A549 (cell line): ENCODE results near the gene NAV3. TPM values are rescaled to one million over a fixed set of nuclear protein-coding genes. Genes with fewer than 3 reads are reported as not detected.

Experiments used
- ATAC-seq, 2 experiments: fragments of 200-7000 bp in 1 of 2; fragments of >200 bp in 1 of 2; cut with Nextera tagmentation in 1 of 2; cut with Tn5 transposase in 1 of 2; 3 replicates each; pipeline versions ENCODE4 v1.8.0 to v1.9.1; 2018 to 2020; ENCODE audit warnings: mild to moderate bottlenecking in 1 of 2, moderate library complexity in 1 of 2
- CTCF ChIA-PET: fragments of 300-600 bp; sonication (Branson Sonifier 250); formaldehyde crosslinking; extraction: SDS; loops from one replicate; lab custom pipeline; 2021; ENCODE audit warnings: antibody characterized with exemption, inconsistent platforms; lab: Yijun Ruan, JAX
- POLR2A ChIA-PET: fragments of 350-600 bp; formaldehyde crosslinking; extraction: SDS; loops from one replicate; lab custom pipeline; 2021; ENCODE audit warnings: antibody characterized with exemption, inconsistent platforms; lab: Yijun Ruan, JAX
- DNase-seq, 2 experiments: peaks; one replicate each; pipeline versions ENCODE4 v3.0.0 to v3.0.0-alpha.2; 2011 to 2016; ENCODE audit warnings: low read depth in 1 of 2, low spot score in 1 of 2
- FAIRE-seq: peaks from 2 replicates; lab custom pipeline; 2011; peaks lifted over from hg19 to GRCh38; lab: Jason Lieb, UNC
- H3K27ac ChIP-seq, 2 experiments: fragments of >200 bp; sonication (Bioruptor Twin); formaldehyde crosslinking; 3 replicates each; pipeline ENCODE4 v1.5.1; 2016 to 2017
- H3K4me1 ChIP-seq: fragments of >200 bp; sonication (Bioruptor Twin); formaldehyde crosslinking; 3 replicates; pipeline ENCODE4 v1.6.1; 2016
- H3K4me2 ChIP-seq: fragments of >200 bp; sonication (Bioruptor Twin); formaldehyde crosslinking; 3 replicates; pipeline ENCODE4 v1.6.1; 2016
- H3K4me3 ChIP-seq: fragments of >200 bp; sonication (Bioruptor Twin); formaldehyde crosslinking; 3 replicates; pipeline ENCODE4 v1.5.1; 2016
- H3K9me3 ChIP-seq: fragments of >200 bp; sonication (Bioruptor Twin); formaldehyde crosslinking; 3 replicates; pipeline ENCODE4 v1.6.1; 2016
- ATOH8 ChIP-seq: fragments of 250-450 bp; sonication (Bioruptor Pico); IDR thresholded peaks from 2 replicates; pipeline ENCODE4 v1.5.0; 2020; ENCODE audit warnings: low read depth, mild to moderate bottlenecking, moderate library complexity
- BCL3 ChIP-seq: fragments of >200 bp; sonication (Bioruptor Twin); formaldehyde crosslinking; IDR thresholded peaks from 3 replicates; pipeline ENCODE4 v1.6.1; 2016
- BHLHE40 ChIP-seq: IDR thresholded peaks from 2 replicates; pipeline ENCODE4 v1.6.1; 2012; ENCODE audit warnings: low read depth, low read length, inconsistent platforms
- CHD2 ChIP-seq: fragments of 150-350 bp; IDR thresholded peaks from 2 replicates; pipeline ENCODE4 v1.6.1; 2014; ENCODE audit warnings: low read length; ENCODE audit not compliant: partially characterized antibody
- CHD4 ChIP-seq: fragments of 200-600 bp; sonication (generic); IDR thresholded peaks from 2 replicates; pipeline ENCODE4 v1.6.1; 2016; ENCODE audit warnings: antibody characterized with exemption, mild to moderate bottlenecking, borderline replicate concordance
- ELK1 ChIP-seq: fragments of 150-350 bp; IDR thresholded peaks from 2 replicates; pipeline ENCODE4 v1.6.1; 2014; ENCODE audit warnings: low read depth, mild to moderate bottlenecking, low read length
- ESRRA ChIP-seq: fragments of 150-350 bp; IDR thresholded peaks from 2 replicates; pipeline ENCODE4 v1.6.1; 2014; ENCODE audit warnings: mild to moderate bottlenecking, low read length, borderline replicate concordance
- FOSL2 ChIP-seq, 2 experiments: fragments of 450-650 bp in 1 of 2; fragments of >200 bp in 1 of 2; sonication (Bioruptor Twin) in 1 of 2; formaldehyde crosslinking; IDR thresholded peaks; 2 replicates each; pipeline versions ENCODE4 v1.5.0 to v1.6.1; 2016 to 2020; ENCODE audit warnings: mild to moderate bottlenecking in 1 of 2, moderate library complexity in 1 of 2
- GATA3 ChIP-seq: IDR thresholded peaks from 2 replicates; pipeline ENCODE4 v1.6.1; 2012; ENCODE audit warnings: borderline replicate concordance
- HDAC2 ChIP-seq: fragments of 200-600 bp; sonication (generic); IDR thresholded peaks from 2 replicates; pipeline ENCODE4 v1.6.1; 2016
- HEYL ChIP-seq: fragments of 250-450 bp; sonication (Bioruptor Pico); IDR thresholded peaks from 2 replicates; pipeline ENCODE4 v1.8.0; 2021; ENCODE audit warnings: mild to moderate bottlenecking, moderate library complexity
- HMGXB4 ChIP-seq: fragments of 250-450 bp; sonication (Bioruptor Pico); IDR thresholded peaks from 2 replicates; pipeline ENCODE4 v1.5.0; 2021; ENCODE audit warnings: mild to moderate bottlenecking, moderate library complexity, borderline replicate concordance
- JUN ChIP-seq, 2 experiments: fragments of >200 bp; sonication (Bioruptor Twin); formaldehyde crosslinking; IDR thresholded peaks; 2 replicates in 1 of 2; 3 replicates in 1 of 2; pipeline ENCODE4 v1.6.1; 2016 to 2017
- MYC ChIP-seq: IDR thresholded peaks from 2 replicates; pipeline ENCODE4 v1.6.1; 2012; ENCODE audit warnings: mild to moderate bottlenecking, inconsistent platforms, low read length, improper control_type of control experiment, borderline replicate concordance
- NFE2L2 ChIP-seq: fragments of 150-350 bp; conservative IDR thresholded peaks from 2 replicates; pipeline ENCODE4 v1.6.1; 2014; ENCODE audit warnings: low read length
- PBX3 ChIP-seq: IDR thresholded peaks from 2 replicates; pipeline ENCODE4 v1.6.1; 2012
- POLR2A ChIP-seq: IDR thresholded peaks from 2 replicates; pipeline ENCODE4 v1.6.1; 2012; ENCODE audit warnings: mild to moderate bottlenecking, low read length
- POLR2AphosphoS2 ChIP-seq: conservative IDR thresholded peaks from 2 replicates; pipeline ENCODE4 v1.6.1; 2012; ENCODE audit warnings: low read length, improper control_type of control experiment, inconsistent platforms
- RARB ChIP-seq: fragments of 250-450 bp; sonication (Bioruptor Pico); IDR thresholded peaks from 2 replicates; pipeline ENCODE4 v1.8.0; 2021; ENCODE audit warnings: mild to moderate bottlenecking, moderate library complexity
- RCOR1 ChIP-seq: fragments of 150-350 bp; IDR thresholded peaks from 2 replicates; pipeline ENCODE4 v1.6.1; 2014; ENCODE audit warnings: antibody characterized with exemption, low read length, low read depth
- RFX5 ChIP-seq: fragments of 450-650 bp; IDR thresholded peaks from 2 replicates; pipeline ENCODE4 v1.7.1; 2014; ENCODE audit warnings: antibody characterized with exemption, mild to moderate bottlenecking, moderate library complexity
- RNF2 ChIP-seq: fragments of 200-600 bp; sonication (generic); IDR thresholded peaks from 2 replicates; pipeline ENCODE4 v1.6.1; 2016; ENCODE audit warnings: low read depth, mild to moderate bottlenecking, antibody characterized with exemption, moderate library complexity, borderline replicate concordance
- ZC3H11A ChIP-seq: fragments of 450-650 bp; IDR thresholded peaks from 2 replicates; pipeline ENCODE4 v1.6.1; 2014; ENCODE audit warnings: antibody characterized with exemption, mild to moderate bottlenecking
- WGBS: methylation state at CpG from one replicate; pipeline ENCODE4 v1.1.6; 2017; ENCODE audit errors: missing lambda C conversion rate; 5-methylcytosine and 5-hydroxymethylcytosine counted together
- polyA plus RNA-seq, 4 experiments: library from polyadenylated mRNA; depleted of rRNA in 3 of 4; stranded (reverse); fragments of >200 nt; fragmentation: RNase III in 1 of 4; extraction: RNeasy Plus Mini Kit Qiagen cat#74134 plus additional on column Dnase treatment in 1 of 4; gene quantifications; 2 replicates in 3 of 4; 3 replicates in 1 of 4; pipeline ENCODE4 v1.2.3, GENCODE V29; 2011 to 2017

Gene NAV3
- polyA plus RNA-seq, 2 of the 4 experiments (the other 2 are of a cell fraction): 8.6 to 9.7 TPM

- no peaks in the 10 kb centered on the region for H3K9me3 ChIP-seq
- H3K4me1 ChIP-seq: peaks cover 18% of the 10 kb centered on the region
- no peak overlapping the region for H3K27ac ChIP-seq
- ChIA-PET POLR2A (no interaction called here), CTCF (no interaction called here)
- FAIRE-seq (no peak), ATAC-seq (no peak), DNase-seq (no peak)
- no peak overlapping the region for H3K4me3 ChIP-seq
- TF ChIP-seq RNF2 (no peak), HDAC2 (no peak), BCL3 (no peak), RARB (CRISPR knock-in tag) (no peak), CHD2 (no peak), BHLHE40 (no peak), ELK1 (no peak), POLR2AphosphoS2 (no peak), HMGXB4 (CRISPR knock-in tag) (no peak), NFE2L2 (no peak), GATA3 (no peak), POLR2A (no peak), JUN (IDR thresholded peaks at IDR 0.05) (no peak), CHD4 (no peak)
- WGBS: 24% methylated on average over 2 of the region's 2 CpGs
- H3K4me2 ChIP-seq: 0 out of 3 replicates have a peak overlapping the region, but pooled peaks have one; percentile 35
Observed at GRCh38 chr12:77847060-77847541, 16.4 kb downstream of the NAV3 start.

- Histone ChIP-seq H3K4me2 (peak overlapping the region; percentile 35), H3K4me3 (no peak overlapping the region), H3K27ac (no peak overlapping the region), H3K9me3 (no peaks in the 10 kb centered on the region), H3K4me1 (peaks cover 12% of the 10 kb centered on the region; the same call in 2 of the 3 replicates)
- ChIA-PET POLR2A (no interaction called here), CTCF (no interaction called here)
- 19% methylated on average over 3 of the region's 3 CpGs for WGBS
- FAIRE-seq (peak; percentile 28), ATAC-seq (peak in 1 of 2 experiments; percentile 43; a peak in 1 of 6 replicates), DNase-seq (no peak)
- TF ChIP-seq HEYL (CRISPR knock-in tag): no peak
- TF ChIP-seq HDAC2: no peak
- TF ChIP-seq RFX5: no peak
- TF ChIP-seq ESRRA: no peak
- TF ChIP-seq ZC3H11A: no peak
- no peak for TF ChIP-seq NFE2L2
- TF ChIP-seq POLR2A: no peak
- no peak for TF ChIP-seq RCOR1
- TF ChIP-seq ATOH8: no peak
- no peak for TF ChIP-seq FOSL2 (IDR thresholded peaks at IDR 0.05)
- TF ChIP-seq FOSL2 (CRISPR knock-in tag; IDR thresholded peaks at IDR 0.05): no peak
- TF ChIP-seq MYC: no peak
- TF ChIP-seq RNF2: no peak
- no peak for TF ChIP-seq PBX3
Observed at GRCh38 chr12:77847680-77848431, 17.2 kb downstream of the NAV3 start.
